Spleen (tissue), 11 donors: ENCODE data around the gene IMP4. TPM values are rescaled to one million over a fixed set of nuclear protein-coding genes. Genes with fewer than 3 reads are reported as not detected.
A peak's percentile ranks its signal among the peaks of the same experiment; 100 is the strongest.

Experiments used
- DNase-seq: peaks from one replicate; pipeline ENCODE4 v3.0.0-alpha.2; 2020
- H3K27ac ChIP-seq, 8 donors: fragments of 200-600 bp; sonication (generic) in 7 of 8; 1 replicate in 4 of 8; 2 replicates in 4 of 8; pipeline versions ENCODE4 v1.5.0 to v1.8.0; 2016 to 2021; ENCODE audit warnings: inconsistent platforms in 4 of 8, mild to moderate bottlenecking in 4 of 8, moderate library complexity in 1 of 8
- H3K27me3 ChIP-seq, 7 donors: fragments of 200-600 bp; sonication (generic) in 6 of 7; replicated peaks in 1 of 7; 1 replicate in 4 of 7; 2 replicates in 3 of 7; pipeline versions ENCODE4 v1.5.0 to v1.8.0; 2016 to 2021; ENCODE audit warnings: inconsistent platforms in 3 of 7, mild to moderate bottlenecking in 1 of 7
- H3K36me3 ChIP-seq, 6 donors: fragments of 200-600 bp; sonication (generic) in 5 of 6; 1 replicate in 4 of 6; 2 replicates in 2 of 6; pipeline versions ENCODE4 v1.5.0 to v1.8.0; 2016 to 2021; ENCODE audit warnings: inconsistent platforms in 2 of 6
- H3K4me1 ChIP-seq, 6 donors: fragments of 200-600 bp; sonication (generic) in 5 of 6; 1 replicate in 3 of 6; 2 replicates in 3 of 6; pipeline versions ENCODE4 v1.5.0 to v1.8.0; 2016 to 2021; ENCODE audit warnings: inconsistent platforms in 3 of 6
- H3K4me3 ChIP-seq, 8 donors: fragments of 200-600 bp; sonication (generic) in 7 of 8; 1 replicate in 4 of 8; 2 replicates in 4 of 8; pipeline versions ENCODE4 v1.5.0 to v1.8.0; 2016 to 2021; ENCODE audit warnings: inconsistent platforms in 4 of 8, mild to moderate bottlenecking in 4 of 8, moderate library complexity in 2 of 8
- H3K9me3 ChIP-seq, 8 donors: fragments of 200-600 bp; sonication (generic) in 7 of 8; 1 replicate in 4 of 8; 2 replicates in 4 of 8; pipeline versions ENCODE4 v1.5.0 to v1.8.0; 2016 to 2021; ENCODE audit warnings: inconsistent platforms in 4 of 8
- CTCF ChIP-seq, 11 experiments: fragments of 200-600 bp in 7 of 11; fragments of 450-650 bp in 4 of 11; sonication (generic) in 4 of 11; IDR thresholded peaks in 8 of 11; conservative IDR thresholded peaks in 3 of 11; 1 replicate in 7 of 11; 2 replicates in 4 of 11; pipeline versions ENCODE4 v1.4.0 to v1.8.0; 2016 to 2021; ENCODE audit warnings: antibody characterized with exemption in 11 of 11, inconsistent platforms in 4 of 11, mild to moderate bottlenecking in 1 of 11
- POLR2A ChIP-seq, 3 donors: fragments of 450-650 bp; IDR thresholded peaks; one replicate each; pipeline ENCODE4 v1.5.1; 2017; ENCODE audit warnings: antibody characterized with exemption in 3 of 3, mild to moderate bottlenecking in 1 of 3
- POLR2AphosphoS5 ChIP-seq, 3 donors: sonication (generic); formaldehyde crosslinking; IDR thresholded peaks; one replicate each; pipeline ENCODE4 v1.5.1; 2017; ENCODE audit warnings: antibody characterized with exemption in 3 of 3
- WGBS, 5 donors: extraction: QIAGEN DNeasy Blood & Tissue Kit in 3 of 5; methylation state at CpG; one replicate each; pipeline versions ENCODE4 v1.1.5 to v1.1.7; 2013 to 2018; 5-methylcytosine and 5-hydroxymethylcytosine counted together
- intact Hi-C: fragments of 100-400 bp; cut with DNase I; formaldehyde crosslinking; loops from one replicate; pipeline ENCODE4 v1.15.0; 2023; ENCODE audit warnings: low total_unique reads
- polyA plus RNA-seq, 3 donors: library from polyadenylated mRNA; stranded (reverse); fragments of 200-250 nt; gene quantifications; one replicate each; pipeline ENCODE4 v1.2.1, GENCODE V29; 2013
- total RNA-seq, 7 donors: library from RNA; depleted of rRNA in 3 of 7; stranded (reverse); fragments of >200 nt in 3 of 7; fragmentation: NEBNext Ultra II Directional in 4 of 7; extraction: Animal tissue kit (Norgen Biotek cat#: 25700) in 4 of 7; gene quantifications; one replicate each; pipeline versions ENCODE4 v1.1.0 to v1.2.1, GENCODE V29; 2016 to 2021
- donor health status: healthy with polysubstance abuse.
- donor health status: DM: no; HTN: no; CAD: no; lungs with moderate emphysema.
- donor health status: DM: no; HTN: no; CAD: no.
- donor health status: Bipolar disorder and iron deficiency.
- donor health status: healthy.
- donor health status: DM: no; HTN: no; CAD: no.
- donor health status: DM: yes; HTN: yes; CAD: no.

Gene IMP4
- total and polyA plus RNA-seq, 10 donors, result 50.2 to 85.0 (median 66.7) TPM

- H3K9me3 ChIP-seq, result no peaks in the 10 kb centered on the region
- H3K4me1 ChIP-seq, result peaks cover 25 to 98% (median 83%) of the 10 kb centered on the region in 6 donors
- WGBS, 5 donors, result 40 to 59% (median 52%) methylated on average over 22 to 24 of the region's 24 CpGs
- peaks cover 0 to 64% (median 15%) of the 10 kb centered on the region in 6 donors for H3K36me3 ChIP-seq
- peak; percentile 83 for DNase-seq
- TF ChIP-seq CTCF (IDR thresholded peaks at IDR 0.05 in 8 of 11, conservative IDR thresholded peaks at IDR 0.05 in 3 of 11) (peak in 5 of 11 experiments; percentile 4 to 56 (median 22)), POLR2A (IDR thresholded peaks at IDR 0.05) (no peak), POLR2AphosphoS5 (IDR thresholded peaks at IDR 0.05) (no peak)
- peak overlapping the region; percentile 97 to 100 (median 98) for H3K4me3 ChIP-seq
- H3K27me3 ChIP-seq, result no peaks in the 10 kb centered on the region
- intact Hi-C loops, result no loop called here
- peak overlapping the region; percentile 91 to 98 (median 94) for H3K27ac ChIP-seq
Observed at GRCh38 chr2:130372833-130373807, 30.4 kb downstream of the IMP4 start.

- peak overlapping the region in 5 of 8 donors; percentile 55 to 98 (median 95) for H3K27ac ChIP-seq
- 91 to 97% (median 95%) methylated on average over 2 to 3 of the region's 3 CpGs for WGBS, 5 donors
- no peaks in the 10 kb centered on the region for H3K27me3 ChIP-seq
- H3K36me3 ChIP-seq, result peaks cover 0 to 72% (median 15%) of the 10 kb centered on the region in 6 donors
- DNase-seq, result peak; percentile 78
- no peaks in the 10 kb centered on the region for H3K9me3 ChIP-seq
- peaks cover 25 to 100% (median 84%) of the 10 kb centered on the region in 6 donors for H3K4me1 ChIP-seq
- peak overlapping the region in 6 of 8 donors; percentile 98 to 100 (median 100) for H3K4me3 ChIP-seq
- TF ChIP-seq CTCF (IDR thresholded peaks at IDR 0.05 in 8 of 11, conservative IDR thresholded peaks at IDR 0.05 in 3 of 11), result no peak
- TF ChIP-seq POLR2A (IDR thresholded peaks at IDR 0.05), result no peak
- TF ChIP-seq POLR2AphosphoS5 (IDR thresholded peaks at IDR 0.05), result no peak
- intact Hi-C loops, result no loop called here
Observed at GRCh38 chr2:130373808-130374365, 31.2 kb downstream of the IMP4 start.

- H3K4me1 ChIP-seq, result peaks cover 25 to 100% (median 84%) of the 10 kb centered on the region in 6 donors
Observed at GRCh38 chr2:130374587-130375290, 32.0 kb downstream of the IMP4 start.

More at GRCh38 chr2:130374587-130375290, 32.0 kb downstream of the IMP4 start:
- no peak for DNase-seq
- intact Hi-C loops, result no loop called here
- Histone ChIP-seq H3K9me3 (no peaks in the 10 kb centered on the region), H3K36me3 (peaks cover 0 to 80% (median 15%) of the 10 kb centered on the region in 6 donors), H3K27ac (peak overlapping the region in 6 of 8 donors; percentile 10 to 98 (median 75)), H3K27me3 (no peaks in the 10 kb centered on the region), H3K4me3 (peak overlapping the region in 4 of 8 donors; percentile 98 to 100 (median 100))
- TF ChIP-seq POLR2A (IDR thresholded peaks at IDR 0.05), result no peak
- no peak for TF ChIP-seq CTCF (IDR thresholded peaks at IDR 0.05 in 8 of 11, conservative IDR thresholded peaks at IDR 0.05 in 3 of 11)
- no peak for TF ChIP-seq POLR2AphosphoS5 (IDR thresholded peaks at IDR 0.05)
- WGBS, 5 donors, result 83 to 88% (median 87%) methylated on average over 9 of the region's 9 CpGs
